Vagina (tissue), 2 donors: ENCODE data around the gene RIMS3. TPM values are rescaled to one million over a fixed set of nuclear protein-coding genes. Genes with fewer than 3 reads are reported as not detected.

Experiments
- DNase-seq, 2 donors: peaks; one replicate each; pipeline ENCODE4 v3.0.0-alpha.2; 2017; ENCODE audit errors: extremely low spot score in 2 of 2
- H3K27ac ChIP-seq: fragments of 200-600 bp; sonication (generic); one replicate; pipeline ENCODE4 v1.5.1; 2019
- H3K27me3 ChIP-seq: fragments of 200-600 bp; sonication (generic); one replicate; pipeline ENCODE4 v1.5.1; 2019
- H3K36me3 ChIP-seq, 2 donors: fragments of 200-600 bp; sonication (generic); one replicate each; pipeline ENCODE4 v1.5.1; 2017 to 2019
- H3K4me1 ChIP-seq: fragments of 200-600 bp; sonication (generic); one replicate; pipeline ENCODE4 v1.5.1; 2019
- H3K4me3 ChIP-seq, 2 donors: fragments of 200-600 bp; sonication (generic); 1 replicate in 1 of 2; 2 replicates in 1 of 2; pipeline ENCODE4 v1.5.1; 2016 to 2019
- H3K9me3 ChIP-seq: fragments of 200-600 bp; sonication (generic); one replicate; pipeline ENCODE4 v1.5.1; 2019
- CTCF ChIP-seq, 3 experiments: fragments of 450-650 bp in 2 of 3; fragments of 200-600 bp in 1 of 3; sonication (generic) in 1 of 3; IDR thresholded peaks; one replicate each; pipeline ENCODE4 v1.5.1; 2017 to 2019; ENCODE audit warnings: antibody characterized with exemption in 3 of 3, mild to moderate bottlenecking in 2 of 3, moderate library complexity in 2 of 3
- POLR2A ChIP-seq, 2 donors: fragments of 450-650 bp; IDR thresholded peaks; one replicate each; pipeline ENCODE4 v1.6.1; 2017; ENCODE audit warnings: antibody characterized with exemption in 2 of 2, mild to moderate bottlenecking in 2 of 2, moderate library complexity in 2 of 2
- POLR2AphosphoS5 ChIP-seq, 2 donors: sonication (generic); formaldehyde crosslinking; IDR thresholded peaks; one replicate each; pipeline ENCODE4 v1.9.0; 2017; ENCODE audit warnings: antibody characterized with exemption in 2 of 2, mild to moderate bottlenecking in 2 of 2, low read depth in 1 of 2; ENCODE audit not compliant: insufficient read depth in 1 of 2
- intact Hi-C: fragments of 100-400 bp; cut with DNase I; formaldehyde crosslinking; loops from one replicate; pipeline ENCODE4 v1.15.1; 2023
- total RNA-seq: library from RNA; depleted of rRNA; stranded (reverse); fragments of >200 nt; gene quantifications from one replicate; pipeline ENCODE4 v1.2.3, GENCODE V29; 2016

RIMS3 gene
- total RNA-seq, 1 donor from 2014 or later, result 4.7 TPM

GRCh38 chr1:40618108-40618507, 47.4 kb downstream of the RIMS3 start:
- DNase-seq, result no peak
- Histone ChIP-seq H3K36me3 (no peaks in the 10 kb centered on the region), H3K27ac (no peak overlapping the region), H3K27me3 (no peaks in the 10 kb centered on the region), H3K9me3 (no peaks in the 10 kb centered on the region), H3K4me3 (no peak overlapping the region), H3K4me1 (no peaks in the 10 kb centered on the region)
- TF ChIP-seq POLR2A (IDR thresholded peaks at IDR 0.05), result no peak
- TF ChIP-seq POLR2AphosphoS5 (IDR thresholded peaks at IDR 0.05; ENCODE audit: insufficient read depth in 1 of 2, low read depth in 1 of 2), result no peak
- no peak for TF ChIP-seq CTCF (IDR thresholded peaks at IDR 0.05)
- intact Hi-C loops, result loop anchor here (10.0 kb wide), 1 partner anchor 227 kb away; no protein-coding TSS in a partner anchor

GRCh38 chr1:40612345-40612831, 53.1 kb downstream of the RIMS3 start:
- no peaks in the 10 kb centered on the region for H3K27me3 ChIP-seq
- no peaks in the 10 kb centered on the region for H3K4me1 ChIP-seq
- H3K9me3 ChIP-seq, result no peaks in the 10 kb centered on the region
- intact Hi-C loops, result loop anchor here (10.0 kb wide), 1 partner anchor 232 kb away; no protein-coding TSS in a partner anchor
- H3K36me3 ChIP-seq, result no peaks in the 10 kb centered on the region
- H3K27ac ChIP-seq, result no peak overlapping the region
- TF ChIP-seq CTCF (IDR thresholded peaks at IDR 0.05) (peak; percentile 17 to 53 (median 50)), POLR2A (IDR thresholded peaks at IDR 0.05) (no peak)
- no peak for DNase-seq
- no peak overlapping the region for H3K4me3 ChIP-seq

DNA sequence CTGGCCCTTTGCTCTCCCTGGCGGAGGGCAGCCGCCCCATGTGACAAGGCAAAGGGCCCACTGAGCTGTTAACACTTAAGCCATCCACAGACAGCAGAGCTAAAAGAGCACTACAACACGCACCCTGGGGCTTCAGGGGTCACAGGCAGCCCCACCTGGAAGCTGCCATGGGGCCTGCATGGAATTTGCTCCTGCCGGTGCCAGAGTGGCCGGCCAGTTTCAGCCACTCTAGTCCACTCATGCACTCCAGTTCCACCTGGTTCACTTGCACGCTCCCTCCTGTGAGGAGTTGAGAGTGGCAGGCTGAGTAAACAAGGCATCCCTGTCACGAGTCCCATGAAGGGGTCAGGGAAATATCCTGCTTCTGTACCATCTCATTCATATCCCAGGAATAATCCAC, 55.3 kb downstream of the RIMS3 start:
- Histone ChIP-seq H3K27ac (no peak overlapping the region), H3K4me1 (no peaks in the 10 kb centered on the region), H3K36me3 (no peaks in the 10 kb centered on the region), H3K4me3 (no peak overlapping the region), H3K9me3 (no peaks in the 10 kb centered on the region), H3K27me3 (no peaks in the 10 kb centered on the region)
- intact Hi-C loops, result loop anchor here (10.0 kb wide), 1 partner anchor 235 kb away; no protein-coding TSS in a partner anchor
- no peak for TF ChIP-seq POLR2AphosphoS5 (IDR thresholded peaks at IDR 0.05; ENCODE audit: insufficient read depth in 1 of 2, low read depth in 1 of 2)
- TF ChIP-seq POLR2A (IDR thresholded peaks at IDR 0.05), result no peak
- TF ChIP-seq CTCF (IDR thresholded peaks at IDR 0.05), result no peak
- no peak for DNase-seq

GRCh38 chr1:40607921-40608320, 57.6 kb downstream of the RIMS3 start:
- no peaks in the 10 kb centered on the region for H3K4me1 ChIP-seq
- H3K9me3 ChIP-seq, result no peaks in the 10 kb centered on the region
- TF ChIP-seq POLR2A (IDR thresholded peaks at IDR 0.05) (no peak), POLR2AphosphoS5 (IDR thresholded peaks at IDR 0.05; ENCODE audit: insufficient read depth in 1 of 2, low read depth in 1 of 2) (no peak), CTCF (IDR thresholded peaks at IDR 0.05) (no peak)
- intact Hi-C loops, result no loop called here
- no peak overlapping the region for H3K4me3 ChIP-seq
- H3K27me3 ChIP-seq, result no peaks in the 10 kb centered on the region
- DNase-seq, result no peak
- no peaks in the 10 kb centered on the region for H3K36me3 ChIP-seq
- H3K27ac ChIP-seq, result no peak overlapping the region

DNA sequence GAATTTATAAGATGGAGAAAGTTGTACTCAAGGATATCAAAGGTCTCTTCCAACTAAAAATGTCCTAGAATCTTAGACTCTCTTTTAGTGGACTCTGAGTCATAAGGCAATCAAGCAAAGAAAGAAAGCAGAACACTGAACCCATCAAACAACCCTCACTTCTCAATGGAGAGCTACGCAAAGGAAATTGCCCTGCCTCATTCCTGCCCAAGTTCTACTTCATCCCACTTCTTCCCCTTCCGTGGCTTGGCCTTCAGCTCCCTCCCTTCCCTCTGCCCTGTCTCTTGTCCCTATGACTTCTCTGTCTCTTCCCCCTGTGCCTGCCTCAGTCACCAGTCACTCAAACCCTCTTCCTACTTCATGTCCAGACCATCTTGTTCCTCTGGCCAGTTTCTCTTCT, 58.5 kb downstream of the RIMS3 start:
- intact Hi-C loops, result no loop called here
- Histone ChIP-seq H3K27me3 (no peaks in the 10 kb centered on the region), H3K4me1 (no peaks in the 10 kb centered on the region), H3K36me3 (no peaks in the 10 kb centered on the region), H3K27ac (no peak overlapping the region), H3K4me3 (no peak overlapping the region), H3K9me3 (no peaks in the 10 kb centered on the region)
- TF ChIP-seq CTCF (IDR thresholded peaks at IDR 0.05), result no peak
- TF ChIP-seq POLR2AphosphoS5 (IDR thresholded peaks at IDR 0.05; ENCODE audit: insufficient read depth in 1 of 2, low read depth in 1 of 2), result no peak
- no peak for DNase-seq
